GM19240 (cell line): ENCODE measurements around the gene SSX5.
"Not testable (repeated sequence)": the region's sequence is repeated elsewhere in the genome, so short reads cannot be mapped to it uniquely, and the experiment has no call there.

Experiments used
- DNase-seq: peaks from one replicate; pipeline ENCODE4 v3.0.0; 2011; ENCODE audit warnings: low spot score; ENCODE audit not compliant: insufficient read length

Gene SSX5, protein sequence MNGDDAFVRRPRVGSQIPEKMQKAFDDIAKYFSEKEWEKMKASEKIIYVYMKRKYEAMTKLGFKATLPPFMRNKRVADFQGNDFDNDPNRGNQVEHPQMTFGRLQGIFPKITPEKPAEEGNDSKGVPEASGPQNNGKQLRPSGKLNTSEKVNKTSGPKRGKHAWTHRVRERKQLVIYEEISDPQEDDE

DNA sequence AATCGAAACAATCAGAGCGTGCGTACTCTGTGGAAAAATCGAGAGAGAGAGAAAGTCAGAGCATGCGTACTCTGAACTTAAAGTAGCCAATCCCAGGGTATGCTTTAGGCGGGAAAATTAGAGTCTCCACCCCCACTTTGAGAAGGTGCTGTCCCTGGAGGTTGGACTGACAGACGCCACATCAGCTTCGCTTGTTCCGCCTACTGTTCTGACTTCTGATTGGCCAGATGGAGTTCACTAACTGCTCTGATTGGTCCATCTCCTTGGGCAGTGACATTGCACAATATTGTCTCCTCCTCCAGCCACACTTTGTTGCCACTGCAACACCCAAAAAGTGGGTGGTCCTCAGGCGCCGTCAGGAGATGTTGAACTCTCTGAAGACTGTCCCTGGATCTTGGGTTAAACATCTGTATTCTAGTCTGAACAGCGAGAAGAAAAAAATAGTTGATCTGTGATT lies at the start of gene SSX5:
SSX5 (minus strand) TSS at position 51 of the 457 bp plus-strand sequence. CDS start 1,437 bp downstream, outside the sequence.
- DNase-seq = no peak

- not testable (repeated sequence) for DNase-seq
Measured at GRCh38 chrX:48224196-48224595, 27.6 kb upstream of the SSX5 start.

GRCh38 chrX:48214341-48214740 lies 17.7 kb upstream of the SSX5 start:
- not testable (repeated sequence) for DNase-seq

- DNase-seq = not testable (repeated sequence)
Measured at GRCh38 chrX:48190024-48190423, 6.6 kb downstream of the SSX5 start.

GRCh38 chrX:48181882-48182281 lies 14.7 kb downstream of the SSX5 start:
- not testable (repeated sequence) for DNase-seq

DNA sequence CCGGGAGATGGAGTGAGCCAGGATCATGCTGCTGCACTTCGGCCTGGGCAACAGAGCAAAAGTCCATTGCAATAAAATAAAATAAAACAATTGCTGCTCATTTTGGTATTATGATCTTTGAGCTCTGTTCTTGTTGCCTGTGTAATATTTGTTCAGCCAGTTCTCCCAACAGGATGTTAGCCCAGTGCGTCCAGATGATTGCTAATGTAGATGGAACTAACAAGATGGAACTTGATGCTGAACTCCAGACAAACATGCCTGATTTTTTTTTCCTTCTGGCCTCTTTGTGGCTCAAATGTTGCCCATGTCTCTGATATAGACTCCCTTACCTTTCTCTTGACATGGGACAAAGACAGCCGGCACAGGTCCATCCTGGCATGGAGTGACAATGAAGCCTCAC lies 15.8 kb downstream of the SSX5 start:
- DNase-seq = no peak

DNA sequence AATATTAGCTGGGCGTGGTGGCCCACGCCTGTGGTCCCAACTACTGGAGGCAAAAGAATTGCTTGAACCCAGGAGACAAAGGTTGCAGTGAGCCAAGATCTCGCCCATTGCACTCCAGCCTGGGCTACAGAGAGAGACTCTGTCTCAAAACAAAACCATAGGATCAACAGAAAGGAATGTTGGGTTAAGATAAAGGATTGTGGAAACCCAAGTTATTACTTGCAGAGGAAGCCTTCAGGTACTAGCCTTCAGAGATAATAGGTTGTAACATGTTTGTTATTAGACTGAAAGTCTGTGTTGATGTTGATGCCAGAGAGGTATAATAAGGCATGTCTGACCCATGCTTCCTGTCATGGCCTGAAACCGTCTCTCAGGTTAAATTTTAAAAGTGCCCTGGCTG lies 16.9 kb downstream of the SSX5 start:
- no peak for DNase-seq

DNA sequence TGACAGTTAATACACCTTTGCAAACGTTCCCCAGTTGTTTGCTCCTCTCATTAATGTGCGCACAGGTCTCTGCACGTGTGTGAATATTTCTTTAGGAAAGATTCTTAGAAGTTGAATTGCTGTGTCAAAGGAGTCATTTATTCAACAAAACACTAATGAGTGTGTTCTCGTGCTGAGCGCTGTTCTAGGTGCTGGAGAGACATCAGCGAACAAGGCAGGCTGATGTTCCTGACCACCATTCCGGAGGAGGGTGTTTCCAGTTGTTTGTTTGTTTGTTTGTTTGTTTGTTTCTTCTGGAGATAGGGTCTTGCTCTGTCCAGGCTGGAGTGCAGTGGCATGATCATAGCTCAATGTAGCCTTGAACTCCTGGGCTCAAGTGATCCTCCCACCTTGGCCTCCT lies 30.3 kb downstream of the SSX5 start:
- DNase-seq = not testable (repeated sequence)

DNA sequence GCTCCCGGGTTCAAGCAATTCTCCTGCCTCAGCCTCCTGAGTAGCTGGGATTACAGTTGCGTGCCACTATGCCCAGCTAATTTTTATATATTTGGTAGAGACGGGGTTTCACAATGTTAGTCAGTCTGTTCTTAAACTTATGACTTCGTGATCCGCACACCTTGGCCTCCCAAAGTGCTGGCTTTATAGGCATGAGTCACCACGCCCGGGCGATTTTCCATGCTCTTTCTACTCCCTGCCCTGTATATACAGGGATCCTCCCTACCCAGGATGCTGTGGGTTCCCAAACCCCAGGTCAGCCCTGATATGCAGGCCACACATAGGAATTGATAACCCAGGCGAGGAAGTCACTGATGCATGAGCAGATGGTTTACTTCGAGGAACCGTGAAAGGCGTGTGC lies 31.4 kb downstream of the SSX5 start:
- no peak for DNase-seq

- no peak for DNase-seq
Measured at GRCh38 chrX:48156014-48156413, 40.6 kb downstream of the SSX5 start.

DNA sequence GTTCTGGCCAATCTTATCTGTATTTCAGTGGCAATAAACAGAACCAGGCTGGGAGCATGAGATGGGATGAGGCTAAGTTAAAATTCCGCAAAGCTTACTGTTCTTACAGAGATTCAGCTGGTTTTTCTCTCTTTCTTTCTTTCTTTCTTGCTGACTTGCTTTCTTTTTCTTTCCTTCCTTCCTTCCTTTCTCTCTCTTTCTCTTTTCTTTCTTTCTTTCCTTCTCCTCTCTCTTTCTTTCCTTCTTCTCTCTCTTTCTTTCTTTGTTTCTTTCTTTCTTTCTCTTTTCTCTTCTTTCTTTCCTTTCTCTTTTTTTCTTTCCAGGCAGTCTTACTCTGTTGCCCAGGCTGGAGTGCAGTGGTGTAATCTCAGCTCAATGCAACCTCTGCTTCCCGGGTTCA lies 41.8 kb downstream of the SSX5 start:
- DNase-seq = no peak

GRCh38 chrX:48153769-48154168 lies 42.8 kb downstream of the SSX5 start:
- no peak for DNase-seq

DNA sequence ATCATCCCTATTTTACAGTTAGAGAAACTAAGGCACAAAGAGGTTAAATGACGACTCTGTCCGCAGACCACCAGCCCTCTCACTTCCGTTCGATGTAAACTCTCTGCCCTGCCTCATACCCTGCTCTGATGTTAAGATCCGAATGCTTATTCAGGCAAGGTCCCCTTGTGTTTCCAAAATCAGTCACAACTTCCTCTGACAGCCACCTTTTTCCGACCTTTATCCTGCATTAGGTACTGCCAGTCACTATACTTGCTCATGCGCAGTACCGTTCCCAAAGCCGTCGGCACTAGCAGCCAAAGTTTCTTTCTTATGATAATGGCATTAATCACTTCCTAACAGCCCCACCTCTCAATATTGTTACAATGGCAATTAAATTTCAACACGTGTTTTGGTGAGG lies 53.9 kb downstream of the SSX5 start:
- not testable (repeated sequence) for DNase-seq

- not testable (repeated sequence) for DNase-seq
Measured at GRCh38 chrX:48141810-48142508, 54.6 kb downstream of the SSX5 start.

GRCh38 chrX:48139076-48139475 lies 57.5 kb downstream of the SSX5 start:
- not testable (repeated sequence) for DNase-seq
